Measurements from ENCODE around the gene SLC25A12. TPM values are rescaled to one million over a fixed set of nuclear protein-coding genes. Genes with fewer than 3 reads are reported as not detected.

The SLC25A12 gene
- total and polyA plus RNA-seq, 2 of the 13 experiments (the other 11 are each of a cell fraction or from before 2014, with no cell fraction given) = 8.1 to 15.9 TPM

DNA sequence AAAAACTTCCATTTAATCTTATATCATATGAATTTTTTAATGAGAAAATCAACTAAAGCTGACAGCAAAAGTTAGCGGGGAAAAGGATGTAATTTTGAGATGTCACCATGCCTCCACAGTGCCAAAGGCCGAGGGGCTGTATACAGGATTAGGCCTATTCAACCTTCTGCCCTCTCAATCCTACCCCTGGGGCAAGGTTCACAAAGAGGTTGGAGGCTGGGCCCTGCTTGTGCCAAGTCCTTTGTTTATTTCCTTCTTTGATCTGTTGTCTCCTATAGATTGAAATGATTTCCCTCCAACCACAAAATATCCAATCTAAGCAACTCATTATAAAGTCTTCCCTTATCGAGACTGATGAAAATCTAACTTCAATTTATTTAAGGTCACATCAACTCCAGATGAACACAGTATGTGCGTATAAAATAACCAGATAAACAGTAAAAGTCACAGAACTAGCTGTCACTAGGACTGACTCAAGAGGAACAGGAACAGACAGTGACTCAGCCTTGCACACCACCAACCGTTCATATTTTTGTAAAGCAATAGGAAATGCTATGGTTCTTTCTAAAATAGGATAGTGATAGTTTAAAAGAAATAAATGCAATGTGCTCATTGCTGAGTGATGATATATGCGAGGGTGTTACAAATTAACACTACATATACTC lies 95.8 kb downstream of the SLC25A12 start (continued):
- peak; percentile 91 for TF ChIP-seq HNF4G (IDR thresholded peaks at IDR 0.05; ENCODE audit: borderline replicate concordance, low read depth, low read length)
- no peak; the same call in 1 of the 2 replicates for TF ChIP-seq HNF4G (CRISPR knock-in tag; IDR thresholded peaks at IDR 0.05; ENCODE audit: borderline replicate concordance, low read depth)
- peak; percentile 49; the same call in 1 of the 2 replicates for TF ChIP-seq ZMYM4 (CRISPR knock-in tag; IDR thresholded peaks at IDR 0.05)
- peak; percentile 54; the same call in 1 of the 2 replicates for TF ChIP-seq SOX13 (IDR thresholded peaks at IDR 0.05)
- peak in 1 of 2 experiments; percentile 80; a peak in 2 of 4 replicates for TF ChIP-seq SOX13 (CRISPR knock-in tag; conservative IDR thresholded peaks at IDR 0.05 in 1 of 2, IDR thresholded peaks at IDR 0.05 in 1 of 2)
- peak; percentile 85 for TF ChIP-seq HNF4A (CRISPR knock-in tag; IDR thresholded peaks at IDR 0.05)
- TF ChIP-seq SP2 (CRISPR knock-in tag; IDR thresholded peaks at IDR 0.05) = no peak
- no peak for TF ChIP-seq ZNF414 (CRISPR knock-in tag; IDR thresholded peaks at IDR 0.05)
- TF ChIP-seq SALL1 (CRISPR knock-in tag; IDR thresholded peaks at IDR 0.05) = peak; percentile 55
- 0 out of 2 replicates have a peak, but pooled peaks have one; percentile 46 for TF ChIP-seq ZKSCAN8 (CRISPR knock-in tag; IDR thresholded peaks at IDR 0.05; ENCODE audit: borderline replicate concordance)
- no peak for TF ChIP-seq ZNF263 (CRISPR knock-in tag; IDR thresholded peaks at IDR 0.05)
- no peak for TF ChIP-seq MXI1 (IDR thresholded peaks at IDR 0.05; ENCODE audit: borderline replicate concordance, low read depth, low read length)
- TF ChIP-seq ZNF124 (CRISPR knock-in tag; IDR thresholded peaks at IDR 0.05) = no peak
- TF ChIP-seq ZNF432 (CRISPR knock-in tag; IDR thresholded peaks at IDR 0.05; ENCODE audit: borderline replicate concordance) = no peak
- TF ChIP-seq EHMT2 (IDR thresholded peaks at IDR 0.05; ENCODE audit: borderline replicate concordance, low read depth, low read length) = peak; percentile 31; the same call in 1 of the 2 replicates
- no peak for TF ChIP-seq YY1 (IDR thresholded peaks at IDR 0.05; ENCODE audit: insufficient read depth, insufficient replicate concordance, low read depth, low read length)
- TF ChIP-seq, protein P1, sequence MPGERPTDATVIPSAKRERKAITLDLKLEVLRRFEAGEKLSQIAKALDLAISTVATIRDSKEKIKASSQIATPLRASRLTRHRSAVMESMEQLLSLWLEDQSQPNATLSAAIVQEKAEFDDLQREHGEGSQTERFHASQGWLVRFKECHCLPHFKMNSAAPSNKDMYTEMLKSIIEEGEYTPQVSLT (CRISPR knock-in tag; IDR thresholded peaks at IDR 0.05; ENCODE audit: borderline replicate concordance, low read depth) = no peak
- 0 out of 2 replicates have a peak, but pooled peaks have one; percentile 16 for TF ChIP-seq ZNF331 (CRISPR knock-in tag; IDR thresholded peaks at IDR 0.05)
- TF ChIP-seq, protein P2, sequence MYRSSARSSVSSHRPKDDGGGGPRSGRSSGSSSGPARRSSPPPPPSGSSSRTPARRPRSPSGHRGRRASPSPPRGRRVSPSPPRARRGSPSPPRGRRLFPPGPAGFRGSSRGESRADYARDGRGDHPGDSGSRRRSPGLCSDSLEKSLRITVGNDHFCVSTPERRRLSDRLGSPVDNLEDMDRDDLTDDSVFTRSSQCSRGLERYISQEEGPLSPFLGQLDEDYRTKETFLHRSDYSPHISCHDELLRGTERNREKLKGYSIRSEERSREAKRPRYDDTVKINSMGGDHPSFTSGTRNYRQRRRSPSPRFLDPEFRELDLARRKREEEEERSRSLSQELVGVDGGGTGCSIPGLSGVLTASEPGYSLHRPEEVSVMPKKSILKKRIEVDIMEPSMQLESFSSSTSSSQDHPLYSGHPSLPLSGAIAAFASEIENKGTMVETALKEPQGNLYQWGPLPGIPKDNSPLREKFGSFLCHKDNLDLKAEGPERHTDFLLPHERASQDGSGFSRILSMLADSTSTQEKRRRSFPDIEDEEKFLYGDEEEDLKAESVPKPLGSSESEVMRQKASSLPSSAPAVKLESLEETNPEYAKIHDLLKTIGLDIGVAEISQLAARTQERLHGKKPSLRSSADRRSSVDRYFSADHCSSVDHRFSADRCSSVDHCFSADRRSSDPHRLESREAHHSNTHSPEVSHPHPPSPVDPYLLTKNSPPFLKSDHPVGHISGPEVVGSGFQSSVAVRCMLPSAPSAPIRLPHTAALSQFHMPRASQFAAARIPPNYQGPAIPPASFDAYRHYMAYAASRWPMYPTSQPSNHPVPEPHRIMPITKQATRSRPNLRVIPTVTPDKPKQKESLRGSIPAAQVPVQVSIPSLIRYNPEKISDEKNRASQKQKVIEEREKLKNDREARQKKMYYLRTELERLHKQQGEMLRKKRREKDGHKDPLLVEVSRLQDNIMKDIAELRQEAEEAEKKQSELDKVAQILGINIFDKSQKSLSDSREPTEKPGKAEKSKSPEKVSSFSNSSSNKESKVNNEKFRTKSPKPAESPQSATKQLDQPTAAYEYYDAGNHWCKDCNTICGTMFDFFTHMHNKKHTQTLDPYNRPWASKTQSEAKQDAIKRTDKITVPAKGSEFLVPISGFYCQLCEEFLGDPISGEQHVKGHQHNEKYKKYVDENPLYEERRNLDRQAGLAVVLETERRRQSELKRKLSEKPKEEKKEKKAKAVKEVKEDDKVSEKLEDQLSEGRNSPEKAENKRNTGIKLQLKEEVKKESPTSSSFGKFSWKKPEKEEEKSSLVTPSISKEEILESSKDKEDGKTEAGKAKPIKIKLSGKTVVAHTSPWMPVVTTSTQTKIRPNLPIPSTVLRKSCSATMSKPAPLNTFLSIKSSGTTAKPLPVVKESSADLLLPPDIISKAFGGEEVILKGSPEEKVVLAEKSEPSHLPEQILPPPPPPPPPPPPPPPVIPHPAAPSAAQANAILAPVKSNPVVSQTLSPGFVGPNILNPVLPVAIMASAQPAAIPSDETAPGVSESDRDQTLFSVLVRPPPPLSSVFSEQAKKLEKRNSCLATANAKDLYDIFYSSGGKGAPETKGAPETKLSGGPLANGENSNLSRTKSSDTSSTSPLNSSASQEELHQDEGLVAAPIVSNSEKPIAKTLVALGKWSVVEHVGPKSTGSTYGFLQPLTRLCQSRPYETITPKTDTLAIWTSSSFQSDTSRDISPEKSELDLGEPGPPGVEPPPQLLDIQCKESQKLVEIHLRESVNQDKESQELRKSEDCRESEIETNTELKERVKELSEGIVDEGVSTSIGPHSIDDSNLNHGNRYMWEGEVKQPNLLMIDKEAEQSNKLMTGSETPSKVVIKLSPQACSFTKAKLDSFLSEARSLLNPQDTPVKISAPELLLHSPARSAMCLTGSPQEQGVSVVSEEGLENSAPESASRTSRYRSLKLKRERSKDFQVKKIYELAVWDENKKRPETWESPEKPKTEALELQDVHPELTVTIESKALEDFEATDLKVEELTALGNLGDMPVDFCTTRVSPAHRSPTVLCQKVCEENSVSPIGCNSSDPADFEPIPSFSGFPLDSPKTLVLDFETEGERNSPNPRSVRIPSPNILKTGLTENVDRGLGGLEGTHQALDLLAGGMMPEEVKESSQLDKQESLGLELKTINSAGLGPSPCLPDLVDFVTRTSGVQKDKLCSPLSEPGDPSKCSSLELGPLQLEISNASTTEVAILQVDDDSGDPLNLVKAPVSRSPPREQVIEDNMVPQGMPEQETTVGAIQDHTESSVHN (CRISPR knock-in tag; IDR thresholded peaks at IDR 0.05) = no peak
- peak; percentile 61; the same call in 1 of the 2 replicates for TF ChIP-seq POGZ (CRISPR knock-in tag; IDR thresholded peaks at IDR 0.05)
- no peak for TF ChIP-seq ZBTB42 (CRISPR knock-in tag; IDR thresholded peaks at IDR 0.05)
- 0 out of 2 replicates have a peak, but pooled peaks have one; percentile 30 for TF ChIP-seq ZSCAN9 (CRISPR knock-in tag; IDR thresholded peaks at IDR 0.05; ENCODE audit: borderline replicate concordance)
